CD8-positive, alpha-beta memory T cell (primary cell): Measurements from ENCODE around the gene MYBPC3. TPM values are rescaled to one million over a fixed set of nuclear protein-coding genes. Genes with fewer than 3 reads are reported as not detected.

ENCODE experiments used
- CTCF ChIA-PET: fragments of 350-600 bp; sonication (Branson Sonifier 250); formaldehyde crosslinking; loops from one replicate; lab custom pipeline; 2021; ENCODE audit warnings: antibody characterized with exemption; lab: Charles Lee
- POLR2A ChIA-PET: fragments of 350-600 bp; sonication (Branson Sonifier 250); formaldehyde crosslinking; loops from one replicate; lab custom pipeline; 2021; ENCODE audit warnings: antibody characterized with exemption; lab: Charles Lee
- DNase-seq, 5 donors: peaks; one replicate each; pipeline versions ENCODE4 v3.0.0 to v3.0.0-alpha.2; 2020 to 2022; ENCODE audit warnings: mixed read lengths in 1 of 5
- H3K27ac ChIP-seq: one replicate; pipeline ENCODE4 v1.7.0; 2013; ENCODE audit warnings: low read depth, mild to moderate bottlenecking, low read length, moderate library complexity
- H3K27me3 ChIP-seq: 2 replicates; pipeline ENCODE4 v1.7.0; 2013; ENCODE audit warnings: low read length, mild to moderate bottlenecking; ENCODE audit not compliant: insufficient read depth, poor library complexity, severe bottlenecking
- H3K36me3 ChIP-seq: 2 replicates; pipeline ENCODE4 v1.7.0; 2013; ENCODE audit warnings: mild to moderate bottlenecking, low read length, moderate library complexity; ENCODE audit not compliant: insufficient read depth
- H3K4me1 ChIP-seq: 2 replicates; pipeline ENCODE4 v1.7.0; 2013; ENCODE audit warnings: mild to moderate bottlenecking, low read length, moderate library complexity; ENCODE audit not compliant: insufficient read depth
- H3K4me3 ChIP-seq: 2 replicates; pipeline ENCODE4 v1.7.0; 2013; ENCODE audit warnings: mild to moderate bottlenecking, low read length
- H3K9me3 ChIP-seq: 2 replicates; pipeline ENCODE4 v1.7.0; 2013; ENCODE audit warnings: mild to moderate bottlenecking, low read length
- H3K27ac Mint-ChIP-seq, 8 donors: one replicate each; pipeline ENCODE4 v1.8.0; 2020 to 2021; ENCODE audit warnings: mixed read lengths in 8 of 8, mild to moderate bottlenecking in 6 of 8, inconsistent platforms in 3 of 8, moderate library complexity in 3 of 8
- H3K27me3 Mint-ChIP-seq, 2 donors: one replicate each; pipeline ENCODE4 v1.8.0; 2020 to 2021; ENCODE audit warnings: mixed read lengths in 2 of 2, mild to moderate bottlenecking in 1 of 2, moderate library complexity in 1 of 2
- H3K36me3 Mint-ChIP-seq, 3 donors: one replicate each; pipeline ENCODE4 v1.8.0; 2020 to 2021; ENCODE audit warnings: mixed read lengths in 3 of 3, inconsistent platforms in 1 of 3, mild to moderate bottlenecking in 1 of 3
- H3K4me1 Mint-ChIP-seq, 3 donors: one replicate each; pipeline ENCODE4 v1.8.0; 2020 to 2021; ENCODE audit warnings: mixed read lengths in 3 of 3, inconsistent platforms in 1 of 3, mild to moderate bottlenecking in 1 of 3
- H3K4me3 Mint-ChIP-seq, 7 donors: one replicate each; pipeline ENCODE4 v1.8.0; 2020 to 2021; ENCODE audit warnings: mixed read lengths in 7 of 7, mild to moderate bottlenecking in 6 of 7, moderate library complexity in 4 of 7, inconsistent platforms in 2 of 7
- H3K9me3 Mint-ChIP-seq, 5 donors: one replicate each; pipeline ENCODE4 v1.8.0; 2020 to 2022; ENCODE audit warnings: mixed read lengths in 5 of 5, mild to moderate bottlenecking in 3 of 5, moderate library complexity in 2 of 5, inconsistent platforms in 1 of 5
- polyA plus RNA-seq: library from polyadenylated mRNA; unstranded; fragments of 300-500 nt; fragmentation: Illumina TruSeq; gene quantifications from one replicate; pipeline ENCODE4 v1.2.3, GENCODE V29; 2021
- total RNA-seq, 2 experiments: library from RNA; stranded (reverse); gene quantifications; one replicate each; pipeline ENCODE4 v1.2.3, GENCODE V29; 2021

The MYBPC3 gene
- total and polyA plus RNA-seq, 3 experiments from 2014 or later: not detected

DNA sequence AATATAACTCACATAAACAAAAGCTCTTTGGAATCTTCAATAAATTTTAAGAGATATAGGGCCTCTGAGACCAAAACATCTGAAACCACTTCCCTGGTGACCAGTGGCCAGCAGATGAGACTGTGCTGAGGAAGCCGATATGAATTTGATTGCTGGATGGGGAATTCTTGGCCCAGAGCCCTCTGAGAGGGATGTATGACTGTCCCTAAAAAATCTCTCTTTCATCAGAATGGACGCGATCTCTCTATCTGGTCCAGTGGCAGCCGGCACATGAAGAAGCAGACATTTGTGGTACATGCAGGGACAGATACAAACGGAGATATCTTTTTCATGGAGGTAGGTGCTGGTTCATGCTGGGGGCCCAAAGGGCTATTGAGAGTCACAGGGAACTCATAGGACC, 37.5 kb downstream of the MYBPC3 start:
- no peaks in the 10 kb centered on the region for H3K9me3 ChIP-seq
- H3K4me1 ChIP-seq: no peaks in the 10 kb centered on the region
- no peaks in the 10 kb centered on the region for H3K27me3 ChIP-seq
- H3K27ac ChIP-seq: no peak overlapping the region
- Mint-ChIP-seq H3K27me3 (no peaks in the 10 kb centered on the region), H3K36me3 (peaks cover 0 to 71% (median 17%) of the 10 kb centered on the region in 3 donors), H3K27ac (peak overlapping the region in 2 of 8 donors; percentile 4 to 7), H3K4me1 (no peaks in the 10 kb centered on the region), H3K9me3 (no peaks in the 10 kb centered on the region), H3K4me3 (no peak overlapping the region)
- H3K36me3 ChIP-seq: peaks cover 29% of the 10 kb centered on the region
- no peak overlapping the region for H3K4me3 ChIP-seq
- ChIA-PET POLR2A (no interaction called here), CTCF (no interaction called here)
- no peak for DNase-seq

DNA sequence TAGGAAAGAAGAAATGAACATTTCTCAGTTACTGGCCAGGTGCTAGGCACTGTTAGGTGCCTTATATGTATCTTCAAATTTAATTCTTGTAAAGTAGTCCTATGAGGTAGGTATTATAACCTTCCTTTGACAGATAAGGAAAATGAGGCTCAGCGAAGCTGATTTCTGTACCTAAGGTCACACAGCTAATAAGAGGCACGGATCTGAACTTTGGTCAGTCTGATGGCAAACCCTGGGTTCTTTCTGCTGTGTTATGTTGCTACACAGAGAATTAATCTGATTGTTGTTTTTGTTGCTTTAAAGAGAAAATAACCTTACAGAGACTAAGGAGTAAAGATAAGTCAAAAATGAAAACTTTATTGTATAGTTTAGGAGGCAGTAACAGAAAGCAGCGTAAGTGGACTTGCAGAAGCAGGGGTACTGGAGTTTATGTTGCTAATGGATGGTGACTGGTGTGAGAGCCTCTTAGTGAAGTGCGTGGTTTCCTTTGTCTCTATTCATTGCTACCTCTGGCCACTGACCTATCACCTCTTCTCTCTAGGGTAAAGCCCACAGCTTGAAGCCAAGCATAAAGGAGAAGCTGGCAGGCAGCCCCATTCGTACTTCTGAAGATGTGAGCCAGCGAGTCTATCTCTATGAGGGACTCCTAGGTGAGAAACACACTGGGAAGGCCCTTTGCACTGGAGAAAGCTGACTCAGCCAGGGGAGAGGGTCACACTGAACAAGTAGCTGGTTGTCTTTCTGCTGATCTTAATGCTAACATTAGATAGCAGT, 44.3 kb downstream of the MYBPC3 start:
- Histone ChIP-seq H3K36me3 (peaks cover 53% of the 10 kb centered on the region), H3K27me3 (no peaks in the 10 kb centered on the region), H3K4me3 (no peak overlapping the region), H3K9me3 (no peaks in the 10 kb centered on the region), H3K27ac (no peak overlapping the region), H3K4me1 (no peaks in the 10 kb centered on the region)
- H3K36me3 Mint-ChIP-seq: peaks cover 21 to 93% (median 29%) of the 10 kb centered on the region in 3 donors
- no peaks in the 10 kb centered on the region for H3K4me1 Mint-ChIP-seq
- H3K27ac Mint-ChIP-seq: peak overlapping the region in 3 of 8 donors; percentile 12 to 63 (median 17)
- ChIA-PET POLR2A (no interaction called here), CTCF (no interaction called here)
- peaks cover 0 to 5% (median 4%) of the 10 kb centered on the region in 5 donors for H3K9me3 Mint-ChIP-seq
- H3K27me3 Mint-ChIP-seq: no peaks in the 10 kb centered on the region
- DNase-seq: no peak
- H3K4me3 Mint-ChIP-seq: no peak overlapping the region

DNA sequence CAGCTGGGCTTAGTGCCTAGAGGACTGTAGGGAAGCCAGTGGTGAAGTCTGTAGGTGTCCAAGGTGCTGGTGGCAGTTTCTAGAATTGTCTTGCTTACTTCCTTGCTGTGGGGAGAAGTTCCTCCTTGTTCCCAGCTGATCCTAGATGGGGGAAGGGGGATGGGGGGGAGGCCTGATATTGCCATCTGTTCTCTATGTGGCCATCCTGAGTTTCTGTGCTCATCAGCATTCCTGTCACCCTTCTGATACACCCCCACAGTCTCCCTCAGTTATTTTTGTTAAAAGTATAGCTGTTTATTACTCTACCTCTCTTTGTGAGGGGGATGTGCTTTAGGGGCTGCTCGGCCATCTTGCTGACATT, 46.0 kb downstream of the MYBPC3 start:
- Histone ChIP-seq H3K27ac (no peak overlapping the region), H3K4me3 (no peak overlapping the region), H3K9me3 (no peaks in the 10 kb centered on the region), H3K36me3 (peaks cover 49% of the 10 kb centered on the region), H3K27me3 (no peaks in the 10 kb centered on the region), H3K4me1 (no peaks in the 10 kb centered on the region)
- Mint-ChIP-seq H3K9me3 (peaks cover 7 to 13% (median 11%) of the 10 kb centered on the region in 5 donors), H3K36me3 (peaks cover 37 to 94% (median 38%) of the 10 kb centered on the region in 3 donors), H3K27ac (no peak overlapping the region), H3K4me1 (peaks cover 3 to 6% (median 4%) of the 10 kb centered on the region in 3 donors), H3K4me3 (no peak overlapping the region), H3K27me3 (no peaks in the 10 kb centered on the region)
- POLR2A ChIA-PET: interaction anchor here (0.6 kb wide), 1 partner anchor 26 kb away, joined by 5 read pairs; no protein-coding TSS in a partner anchor
- DNase-seq: no peak
- CTCF ChIA-PET: interaction anchor here (0.6 kb wide), 1 partner anchor 635 kb away, joined by 3 read pairs; no protein-coding TSS in a partner anchor

DNA sequence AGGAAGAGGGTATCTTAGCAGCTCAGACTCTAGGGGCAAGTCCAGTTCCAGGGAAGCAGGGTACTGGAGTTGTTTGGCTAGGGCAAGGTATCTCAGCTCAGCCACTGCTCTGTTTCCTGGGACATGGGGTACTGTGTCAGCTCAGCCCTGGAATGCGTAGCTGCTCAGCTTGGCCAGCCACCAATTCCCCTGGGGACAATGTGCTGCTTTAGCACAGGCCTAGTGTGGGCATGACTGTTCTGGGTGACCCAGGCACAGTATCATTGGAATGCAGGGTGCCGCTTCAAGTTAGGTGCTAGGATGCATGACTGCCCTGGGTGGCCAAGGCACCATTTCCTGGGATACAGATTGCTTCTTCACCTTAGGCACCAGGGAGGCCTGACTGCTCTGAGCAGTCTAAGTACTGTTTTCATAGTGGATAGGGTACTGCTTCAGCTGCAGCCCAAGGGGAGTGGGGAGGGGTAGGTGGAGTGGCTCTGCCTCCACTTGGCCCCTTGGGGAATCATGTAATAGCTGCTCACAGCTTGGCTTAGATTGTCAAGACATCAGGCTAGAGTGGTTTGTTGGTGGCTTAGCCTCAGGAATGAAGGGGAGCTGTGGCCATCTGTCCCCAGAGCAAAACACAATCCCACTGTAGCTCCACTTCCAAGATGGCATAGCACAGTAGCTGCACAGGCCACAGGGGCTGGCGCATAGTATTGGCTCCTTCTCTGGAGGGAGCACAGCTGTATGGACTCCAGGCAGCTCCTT, 46.6 kb downstream of the MYBPC3 start:
- Histone ChIP-seq H3K4me1 (no peaks in the 10 kb centered on the region), H3K4me3 (no peak overlapping the region), H3K27ac (no peak overlapping the region), H3K36me3 (peaks cover 45% of the 10 kb centered on the region), H3K9me3 (no peaks in the 10 kb centered on the region), H3K27me3 (no peaks in the 10 kb centered on the region)
- Mint-ChIP-seq H3K4me3 (no peak overlapping the region), H3K36me3 (peaks cover 36 to 94% (median 41%) of the 10 kb centered on the region in 3 donors), H3K27ac (no peak overlapping the region), H3K27me3 (no peaks in the 10 kb centered on the region), H3K9me3 (peaks cover 7 to 13% (median 11%) of the 10 kb centered on the region in 5 donors), H3K4me1 (peaks cover 5 to 9% (median 8%) of the 10 kb centered on the region in 3 donors)
- no peak for DNase-seq
- ChIA-PET POLR2A (interaction anchor here (0.6 kb wide), 1 partner anchor 25 kb away, joined by 5 read pairs; no protein-coding TSS in a partner anchor), CTCF (interaction anchor here (0.6 to 1.1 kb wide), 3 partner anchors 272 to 810 kb away, joined by 3 read pairs; no protein-coding TSS in a partner anchor)

DNA sequence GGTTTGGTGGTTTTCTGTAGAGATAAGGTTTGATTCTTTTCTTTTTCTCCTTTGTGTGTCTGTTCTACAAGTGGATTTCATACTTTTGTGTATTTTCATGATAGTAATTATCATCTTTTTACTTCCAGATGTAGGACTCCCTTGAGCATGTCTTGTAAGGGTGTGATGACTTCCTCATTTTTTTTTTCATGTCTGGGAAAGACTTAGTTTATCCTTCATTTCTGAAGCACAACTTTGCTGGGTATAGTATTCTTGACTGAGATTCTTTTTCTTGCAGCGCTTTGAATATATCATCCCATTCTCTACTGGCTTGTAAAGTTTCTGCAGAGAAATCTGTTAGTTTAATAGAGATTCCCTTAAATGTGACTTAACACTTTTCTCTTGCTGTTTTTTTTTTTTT, 49.6 kb downstream of the MYBPC3 start:
- Mint-ChIP-seq H3K27ac (peak overlapping the region in 2 of 8 donors; percentile 26 to 29), H3K4me3 (no peak overlapping the region)
- CTCF ChIA-PET: no interaction called here

DNA sequence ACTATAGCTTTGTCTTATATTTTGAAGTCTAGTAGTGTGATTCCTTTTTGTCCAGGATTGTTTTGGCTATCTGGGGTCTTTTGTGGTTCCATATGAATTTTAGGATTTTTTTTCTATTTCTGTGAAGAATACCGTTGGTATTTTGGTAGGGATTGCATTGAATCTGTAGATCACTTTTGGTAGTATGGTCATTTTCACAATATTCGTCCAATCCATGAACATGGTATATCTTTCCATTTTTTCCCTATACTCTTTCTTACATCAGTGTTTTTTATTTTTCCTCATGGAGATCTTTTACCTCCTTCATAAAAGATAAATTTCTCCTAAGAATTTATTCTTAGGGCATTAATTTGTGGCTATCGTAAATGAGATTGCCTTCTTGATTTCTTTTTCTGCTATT, 53.4 kb downstream of the MYBPC3 start:
- Histone ChIP-seq H3K4me1 (no peaks in the 10 kb centered on the region), H3K27me3 (no peaks in the 10 kb centered on the region), H3K4me3 (no peak overlapping the region), H3K36me3 (peaks cover 26% of the 10 kb centered on the region), H3K27ac (no peak overlapping the region), H3K9me3 (no peaks in the 10 kb centered on the region)
- Mint-ChIP-seq H3K4me3 (no peak overlapping the region), H3K4me1 (peaks cover 5 to 23% (median 12%) of the 10 kb centered on the region in 3 donors), H3K27ac (peak overlapping the region in 1 of 8 donors; percentile 27), H3K27me3 (no peaks in the 10 kb centered on the region), H3K9me3 (peaks cover 7 to 13% (median 11%) of the 10 kb centered on the region in 5 donors), H3K36me3 (peaks cover 45 to 86% (median 52%) of the 10 kb centered on the region in 3 donors)
- no peak for DNase-seq
- ChIA-PET POLR2A (interaction anchor here (0.9 kb wide), 1 partner anchor 18 kb away, joined by 5 read pairs; no protein-coding TSS in a partner anchor), CTCF (no interaction called here)

More for the DNA sequence above, 49.6 kb downstream of the MYBPC3 start:
- Mint-ChIP-seq H3K4me1 (peaks cover 5 to 23% (median 12%) of the 10 kb centered on the region in 3 donors), H3K9me3 (peaks cover 7 to 13% (median 11%) of the 10 kb centered on the region in 5 donors), H3K27me3 (no peaks in the 10 kb centered on the region), H3K36me3 (peaks cover 48 to 94% (median 52%) of the 10 kb centered on the region in 3 donors)
- Histone ChIP-seq H3K4me1 (no peaks in the 10 kb centered on the region), H3K27ac (no peak overlapping the region), H3K36me3 (peaks cover 38% of the 10 kb centered on the region), H3K27me3 (no peaks in the 10 kb centered on the region), H3K9me3 (no peaks in the 10 kb centered on the region), H3K4me3 (no peak overlapping the region)
- DNase-seq: no peak
- POLR2A ChIA-PET: no interaction called here

DNA sequence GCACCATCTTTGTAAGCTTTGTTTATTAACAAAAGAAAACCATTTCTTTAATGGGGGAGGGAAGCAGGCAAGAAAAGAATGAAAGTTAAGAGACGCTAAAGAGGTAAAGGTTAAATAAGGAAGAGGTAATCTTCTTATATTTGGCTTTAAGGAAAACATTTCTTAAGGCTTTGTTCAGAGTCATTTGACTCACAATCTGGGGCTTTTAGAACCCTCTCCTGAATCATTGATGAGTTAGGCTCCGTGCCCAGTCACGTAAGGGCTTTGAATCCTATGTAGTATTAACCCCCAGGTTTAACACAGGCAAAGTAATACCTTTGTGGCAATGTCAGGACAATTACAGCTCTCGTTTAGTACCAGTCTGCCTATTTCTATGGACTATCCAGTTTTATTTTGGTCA, 56.5 kb downstream of the MYBPC3 start:
- Mint-ChIP-seq H3K9me3 (no peaks in the 10 kb centered on the region), H3K4me1 (peaks cover 0 to 15% (median 3%) of the 10 kb centered on the region in 3 donors), H3K4me3 (no peak overlapping the region), H3K36me3 (peaks cover 19 to 88% (median 35%) of the 10 kb centered on the region in 3 donors), H3K27ac (peak overlapping the region in 1 of 8 donors; percentile 43), H3K27me3 (no peaks in the 10 kb centered on the region)
- ChIA-PET CTCF (no interaction called here), POLR2A (interaction anchor here (0.6 to 0.7 kb wide), 2 partner anchors 119 to 148 kb away, joined by 3 to 4 read pairs; no protein-coding TSS in a partner anchor)
- Histone ChIP-seq H3K4me1 (no peaks in the 10 kb centered on the region), H3K4me3 (no peak overlapping the region), H3K36me3 (peaks cover 43% of the 10 kb centered on the region), H3K27me3 (no peaks in the 10 kb centered on the region), H3K27ac (no peak overlapping the region), H3K9me3 (no peaks in the 10 kb centered on the region)
- DNase-seq: no peak
